Measurements from ENCODE around the gene MLXIP. TPM values are rescaled to one million over a fixed set of nuclear protein-coding genes. Genes with fewer than 3 reads are reported as not detected.
"Not testable (repeated sequence)": the region's sequence is repeated elsewhere in the genome, so short reads cannot be mapped to it uniquely, and the experiment has no call there.

Gene MLXIP
- polyA plus RNA-seq, 3 donors, result 32.7 to 52.6 (median 46.4) TPM

DNA sequence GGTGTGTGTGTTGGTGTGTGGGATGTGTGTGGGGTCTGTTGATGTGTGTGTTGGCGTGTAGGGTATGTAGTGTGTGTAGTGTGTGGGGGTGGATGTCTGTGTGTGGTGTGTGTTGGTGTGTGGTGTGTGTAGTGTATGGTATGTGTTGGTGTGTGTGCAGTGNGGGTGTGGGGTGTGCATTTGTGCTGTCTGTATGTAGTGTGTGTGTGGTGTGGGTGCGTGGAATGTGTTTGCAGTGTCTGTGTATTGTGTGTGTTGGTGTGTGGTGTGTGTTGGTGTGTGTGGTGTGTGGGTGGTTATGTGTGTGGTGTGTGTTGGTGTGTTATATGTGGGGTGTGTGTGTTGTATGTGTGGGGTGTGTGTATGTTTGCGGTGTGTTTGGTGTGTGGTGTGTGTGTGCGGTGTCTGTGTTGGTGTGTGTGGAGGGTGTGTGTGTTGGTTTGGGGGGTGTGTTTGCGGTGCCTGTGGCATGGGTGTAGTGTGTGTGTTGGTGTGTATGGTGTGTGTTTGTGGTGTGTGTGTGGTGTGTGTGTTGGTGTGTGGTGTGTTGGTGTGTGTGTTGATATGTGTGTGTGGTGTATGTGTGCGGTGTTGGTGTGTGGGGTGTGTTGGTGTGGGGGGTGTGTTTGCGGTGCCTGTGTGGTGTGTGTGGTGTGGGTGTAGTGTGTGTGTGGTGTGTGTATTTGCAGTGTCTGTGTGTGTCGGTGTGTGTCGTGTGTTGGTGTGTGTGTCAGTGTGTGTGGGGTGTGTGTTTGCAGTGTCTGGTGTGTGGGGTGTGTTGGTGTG lies 14.7 kb downstream of the MLXIP start:
- no peak for DNase-seq

DNA sequence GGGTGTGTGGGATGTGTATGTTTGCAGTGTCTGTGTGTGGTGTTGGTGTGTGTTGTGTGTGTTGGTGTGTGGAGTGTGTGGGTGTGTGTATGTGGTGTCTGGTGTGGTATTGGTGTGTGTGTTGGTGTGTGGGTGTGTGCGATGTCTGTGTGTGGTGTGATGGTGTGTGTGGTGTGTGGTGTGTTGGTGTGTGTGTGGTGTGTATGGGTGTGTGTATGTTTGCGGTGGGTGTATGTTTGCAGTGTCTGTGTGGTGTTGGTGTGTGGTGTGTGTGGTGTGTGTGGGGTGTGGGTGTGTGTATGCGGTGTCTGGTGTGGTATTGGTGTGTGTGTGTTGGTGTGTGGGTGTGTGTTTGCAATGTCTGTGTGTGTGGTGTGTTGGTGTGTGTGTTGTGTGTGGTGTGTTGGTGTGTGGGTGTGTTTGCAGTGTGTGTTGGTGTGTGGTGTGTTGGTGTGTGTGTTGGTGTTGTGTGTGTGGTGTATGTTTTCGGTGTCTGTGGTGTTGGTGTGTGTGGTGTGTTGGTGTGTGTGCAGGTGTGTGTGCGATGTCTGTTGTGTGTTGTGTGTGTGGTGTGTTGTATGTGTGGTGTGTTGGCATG lies 15.7 kb downstream of the MLXIP start:
- DNase-seq, result no peak

DNA sequence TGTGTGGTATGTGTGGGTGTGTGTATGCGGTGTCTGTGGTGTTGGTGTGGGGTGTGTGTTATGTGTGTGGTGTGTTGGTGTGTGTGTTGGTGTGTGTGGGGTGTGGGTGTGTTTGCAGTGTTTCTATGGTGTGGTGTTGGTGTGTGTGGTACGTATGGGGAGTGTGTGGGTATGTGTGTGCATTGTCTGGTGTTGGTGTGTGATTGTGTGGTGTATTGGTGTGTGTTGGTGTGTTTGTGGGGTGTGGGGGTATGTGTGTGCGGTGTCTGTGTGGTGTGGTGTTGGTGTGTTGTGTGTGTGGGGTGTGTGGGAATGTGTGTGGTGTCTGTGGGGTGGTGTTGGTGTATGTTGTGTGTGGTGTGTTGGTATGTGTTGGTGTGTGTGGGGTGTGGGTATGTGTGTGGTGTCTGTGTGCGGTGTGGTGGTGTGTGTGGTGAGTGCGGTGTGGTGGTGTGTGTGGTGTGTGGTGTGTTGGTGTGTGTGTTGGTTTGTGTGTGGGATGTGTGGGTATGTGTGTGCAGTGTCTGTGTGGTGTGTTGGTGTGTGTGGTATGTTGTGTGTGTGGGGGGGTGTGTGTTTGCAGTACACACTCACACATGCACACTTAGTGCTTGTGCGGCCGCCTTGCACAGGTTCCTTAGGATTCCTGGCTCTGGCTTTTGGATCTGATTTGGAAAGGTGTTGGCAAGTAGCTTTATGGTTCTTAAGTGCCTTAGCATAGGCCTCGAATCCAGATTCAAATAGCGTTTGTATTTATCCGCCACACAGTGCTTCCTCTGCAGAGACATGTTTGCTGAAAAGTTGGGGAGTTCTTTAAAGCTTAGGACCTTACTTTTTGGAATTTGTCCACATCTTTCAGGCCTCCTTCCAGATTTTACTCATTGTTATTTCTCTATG lies 16.4 kb downstream of the MLXIP start:
- DNase-seq, result no peak

DNA sequence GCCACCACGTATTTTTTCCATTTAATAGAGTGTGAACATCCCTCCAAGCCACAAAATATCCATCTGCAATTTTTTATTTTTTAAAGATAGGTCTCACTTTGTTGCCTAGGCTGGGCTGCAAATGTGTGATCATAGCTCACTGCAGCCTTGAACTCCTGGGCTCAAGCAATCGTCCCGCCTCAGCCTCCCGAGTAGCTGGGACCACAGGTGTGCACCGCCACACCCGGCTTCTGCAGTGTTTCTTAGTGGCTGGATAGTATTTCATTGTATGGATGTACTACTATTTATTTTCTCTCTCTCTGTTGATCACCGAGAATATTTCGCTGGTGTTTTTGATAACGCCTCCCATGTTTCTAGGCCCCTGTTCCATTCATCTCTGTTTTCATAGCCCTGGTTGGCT lies 17.5 kb downstream of the MLXIP start:
- DNase-seq, result no peak

DNA sequence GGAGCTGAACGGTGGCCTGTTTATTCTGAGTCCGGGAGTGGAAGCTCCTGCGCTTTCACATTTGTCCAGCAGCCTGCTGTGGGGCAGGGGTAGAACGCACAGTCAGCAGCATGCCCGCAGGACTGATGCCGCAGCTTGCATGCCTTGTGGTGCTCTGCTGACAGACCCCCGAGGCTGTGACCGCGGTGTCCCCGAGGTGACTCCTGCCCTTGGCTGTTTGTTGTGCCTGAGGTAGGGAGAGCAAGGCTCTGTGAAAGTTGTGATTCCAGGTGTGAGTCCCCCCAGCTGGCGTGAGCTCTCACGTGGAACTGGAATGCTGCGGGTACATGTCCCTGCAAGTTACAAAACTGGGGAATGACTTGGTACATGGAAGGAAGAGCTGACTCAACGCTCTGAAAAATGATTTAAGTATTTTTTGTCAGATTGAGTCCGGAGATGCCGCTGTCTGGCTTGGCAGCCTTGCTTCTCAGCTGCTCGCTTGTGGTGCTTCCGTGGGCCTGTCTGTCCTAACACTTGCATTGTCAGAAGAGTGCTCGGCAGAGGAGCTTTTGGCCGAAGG lies 18.1 kb downstream of the MLXIP start:
- DNase-seq, result no peak

DNA sequence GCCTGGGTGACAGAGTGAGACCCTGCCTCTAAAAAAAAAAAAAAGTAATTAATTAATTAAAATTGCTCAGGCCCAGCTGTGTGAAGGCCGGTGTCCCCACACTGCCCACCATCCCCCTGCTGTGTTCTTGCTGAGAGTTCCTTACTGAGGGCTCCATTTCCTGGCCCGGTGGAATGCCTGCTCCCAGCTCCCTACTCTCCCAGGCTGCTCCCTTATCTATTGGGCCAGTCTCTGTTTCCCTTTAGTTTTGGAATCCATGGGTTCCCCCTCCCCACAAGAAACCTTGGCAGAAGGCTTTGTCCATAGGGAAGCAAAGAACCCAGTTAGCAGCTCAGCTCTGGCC lies 19.0 kb downstream of the MLXIP start:
- no peak for DNase-seq

DNA sequence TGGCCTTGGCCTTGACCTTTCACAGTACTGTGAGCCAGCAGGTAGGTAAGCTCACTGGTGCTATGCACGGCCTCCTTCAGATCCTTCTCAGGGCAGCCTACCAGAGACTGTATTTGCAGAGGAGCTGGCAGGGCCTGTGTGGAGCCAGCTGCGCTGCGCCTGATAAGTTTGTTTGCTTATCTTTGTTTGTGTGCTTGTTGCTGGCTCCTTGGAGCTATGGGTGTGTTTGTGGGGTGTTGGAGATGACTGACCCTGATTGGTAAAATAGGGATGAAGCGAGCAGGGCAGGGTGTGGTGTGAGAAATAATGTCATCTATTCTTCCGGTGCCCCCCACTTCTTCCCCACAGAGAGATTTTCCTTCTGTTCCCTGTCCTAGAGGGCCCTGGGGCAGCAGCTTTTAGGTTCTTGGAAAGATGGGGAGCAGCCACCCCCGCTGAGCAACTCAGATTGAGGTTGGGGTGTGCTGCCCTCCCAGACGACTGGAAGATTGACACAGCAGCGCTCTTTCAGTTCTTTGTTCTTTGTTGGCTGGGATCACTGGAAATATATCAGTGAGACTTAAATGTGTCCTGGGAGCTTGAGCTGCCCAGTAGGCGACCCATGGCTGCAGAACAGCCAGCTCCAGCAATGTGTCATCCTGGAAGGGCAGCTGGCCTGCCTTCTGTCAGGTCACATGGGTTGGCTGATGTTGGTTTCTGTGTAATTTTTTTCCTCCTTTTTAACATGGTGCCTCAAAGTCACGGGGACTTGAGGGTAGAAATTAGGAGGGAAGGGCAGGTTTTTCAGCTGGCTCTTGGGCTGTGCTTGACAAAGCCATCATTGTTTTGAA lies 19.6 kb downstream of the MLXIP start:
- no peak for DNase-seq

DNA sequence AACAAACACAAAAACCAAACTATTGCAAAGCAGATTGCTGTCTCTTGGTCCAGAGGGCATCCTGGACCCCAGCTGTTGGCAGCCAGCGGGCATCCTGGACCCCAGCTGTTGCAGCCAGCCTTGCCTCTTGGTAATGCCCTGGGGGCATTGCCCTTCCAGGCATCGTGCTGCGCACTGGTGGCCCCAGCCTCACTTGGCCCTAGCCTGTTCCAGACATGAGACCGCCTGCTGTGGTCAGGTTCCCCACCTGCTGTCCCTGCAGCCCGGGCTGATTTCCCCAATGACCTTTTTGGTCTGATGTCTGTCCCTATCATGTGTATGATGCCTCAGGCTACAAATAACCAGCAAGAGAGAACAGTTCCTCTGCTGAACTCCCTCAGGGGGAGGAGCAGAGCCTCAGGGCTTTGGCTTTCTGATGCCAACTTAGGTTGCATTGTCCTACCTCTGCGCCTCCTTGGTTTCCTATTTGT lies 20.8 kb downstream of the MLXIP start:
- DNase-seq, result no peak

DNA sequence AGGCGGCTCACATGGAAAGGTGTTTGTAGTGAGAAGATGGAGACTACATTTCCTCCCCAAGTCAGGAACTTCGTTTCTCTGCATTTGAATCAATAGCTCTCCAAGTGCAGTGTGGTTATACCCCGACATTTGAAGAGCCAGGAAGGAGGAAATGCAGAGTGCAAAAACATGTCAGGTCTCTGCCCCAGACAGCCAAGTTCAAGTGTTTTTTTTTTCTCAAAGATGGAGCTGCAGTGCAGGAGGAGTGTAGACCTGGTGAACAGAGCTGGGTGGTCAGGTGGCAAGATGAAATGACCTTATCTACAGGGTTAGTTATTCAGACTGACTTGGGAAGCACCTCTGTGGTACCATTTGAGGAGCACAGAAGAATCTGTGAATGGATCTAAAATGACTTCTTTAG lies 21.3 kb downstream of the MLXIP start:
- no peak for DNase-seq

DNA sequence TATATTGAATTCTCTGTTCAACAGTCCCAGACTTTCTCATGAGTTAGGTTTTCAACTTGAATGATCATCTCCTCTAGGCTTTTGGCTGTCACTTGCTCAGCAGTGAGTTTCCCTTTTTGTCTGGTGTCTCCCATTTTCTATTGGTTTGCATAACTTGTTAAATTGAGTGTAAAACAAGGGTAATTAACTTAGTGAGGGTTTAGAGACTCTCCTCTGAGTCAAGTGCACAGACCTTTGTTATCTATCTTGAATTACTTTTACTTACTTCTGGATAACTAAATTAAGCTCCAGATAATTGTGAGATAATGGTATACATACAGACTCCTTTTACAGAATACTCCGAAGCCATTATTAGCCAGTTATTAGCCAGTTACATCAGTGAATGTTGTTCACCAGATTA lies 22.0 kb downstream of the MLXIP start:
- DNase-seq, result no peak

DNA sequence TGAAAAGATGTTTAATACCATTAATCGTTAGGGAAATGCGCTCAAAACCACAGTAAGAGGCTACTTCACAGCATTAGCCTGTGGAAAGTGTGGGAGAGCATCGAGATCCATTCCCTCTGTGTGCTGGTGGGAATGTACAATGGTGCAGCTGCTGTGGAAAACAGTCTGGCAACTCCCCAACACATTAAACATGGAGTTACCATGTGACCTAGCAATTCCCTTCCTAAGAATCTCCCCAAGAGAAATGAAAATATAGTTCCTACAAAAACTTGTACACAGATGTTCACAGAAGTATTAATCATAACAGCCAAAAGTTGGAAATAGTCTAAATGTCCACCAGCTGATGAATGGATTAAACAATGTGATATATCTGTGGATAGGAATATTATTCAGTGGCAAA lies 23.8 kb downstream of the MLXIP start:
- no peak for DNase-seq

DNA sequence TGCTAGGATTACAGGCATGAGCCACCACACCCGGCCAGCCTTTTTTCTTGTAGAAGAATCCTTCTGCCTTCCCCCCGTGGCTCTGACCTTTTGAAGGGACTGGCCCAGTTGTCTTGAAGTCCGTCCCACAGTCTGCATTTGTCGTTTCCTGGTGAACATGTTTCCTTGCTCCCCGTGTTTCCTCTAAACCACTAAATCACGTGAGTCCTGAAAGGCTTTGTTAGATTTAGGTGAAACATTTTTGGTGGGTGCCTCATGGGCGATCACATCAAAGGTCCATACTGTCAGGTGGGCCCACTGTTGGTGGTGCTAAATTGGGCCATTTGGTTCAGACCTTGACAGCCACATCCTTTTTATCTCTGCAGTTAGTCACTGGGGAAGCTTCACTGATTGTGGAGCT lies 26.3 kb downstream of the MLXIP start:
- no peak for DNase-seq

DNA sequence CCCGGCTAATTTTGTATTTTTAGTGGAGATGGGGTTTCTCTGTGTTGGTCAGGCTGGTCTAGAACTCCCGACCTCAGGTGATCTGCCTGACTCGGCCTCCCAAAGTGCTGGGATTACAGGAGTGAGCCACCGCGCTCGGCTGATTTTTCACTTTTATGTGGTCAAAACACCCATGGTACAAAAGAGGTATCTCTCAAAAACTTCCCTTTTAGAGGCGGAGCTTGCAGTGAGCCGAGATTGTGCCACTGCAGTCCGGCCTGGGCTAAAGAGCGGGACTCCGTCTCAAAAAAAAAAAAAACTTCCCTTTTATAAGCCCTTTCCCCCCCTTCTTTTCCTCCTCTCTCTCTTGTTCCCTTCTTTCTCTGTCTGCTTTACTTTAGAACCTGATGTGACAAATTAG lies 26.9 kb downstream of the MLXIP start:
- DNase-seq, result not testable (repeated sequence)

DNA sequence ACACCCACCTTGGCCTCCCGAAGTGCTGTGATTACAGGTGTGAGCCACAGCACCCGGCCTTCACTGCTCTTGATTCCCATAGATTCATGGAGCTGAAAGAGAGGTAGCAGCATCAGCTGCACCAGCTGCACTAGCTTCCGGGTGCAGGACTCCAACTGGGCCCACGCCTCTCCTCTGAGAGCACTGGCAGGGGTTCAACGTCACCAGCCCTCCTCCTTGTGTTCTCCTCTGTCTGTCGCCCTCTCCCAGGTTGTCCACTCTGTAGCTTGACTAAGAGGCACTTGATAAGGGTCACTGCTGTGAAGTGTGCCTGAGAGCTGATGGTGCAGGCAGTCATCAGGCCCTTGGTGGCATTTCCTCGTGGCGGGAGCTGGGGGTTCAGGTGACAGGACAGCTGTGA lies 28.3 kb downstream of the MLXIP start:
- no peak for DNase-seq

DNA sequence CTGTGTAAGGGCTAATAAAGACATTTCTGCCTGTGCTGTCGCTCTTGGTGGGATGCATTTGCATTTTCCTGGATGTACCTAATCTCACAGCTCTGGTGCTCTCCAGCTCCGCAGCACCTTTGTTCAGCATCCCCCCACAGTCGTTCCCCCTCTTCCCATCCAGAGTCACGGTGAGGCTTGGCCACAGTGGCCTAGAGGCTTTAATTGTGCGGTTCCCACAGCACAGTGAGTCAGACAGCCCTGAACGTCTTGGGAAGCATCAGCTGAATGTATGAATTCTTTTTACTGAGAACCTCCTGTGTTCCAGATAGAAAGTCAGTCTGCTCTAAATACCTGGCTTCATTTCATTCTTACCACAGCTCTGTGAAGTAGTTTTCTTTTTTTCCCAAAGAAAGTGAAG lies 28.7 kb downstream of the MLXIP start:
- no peak for DNase-seq

DNA sequence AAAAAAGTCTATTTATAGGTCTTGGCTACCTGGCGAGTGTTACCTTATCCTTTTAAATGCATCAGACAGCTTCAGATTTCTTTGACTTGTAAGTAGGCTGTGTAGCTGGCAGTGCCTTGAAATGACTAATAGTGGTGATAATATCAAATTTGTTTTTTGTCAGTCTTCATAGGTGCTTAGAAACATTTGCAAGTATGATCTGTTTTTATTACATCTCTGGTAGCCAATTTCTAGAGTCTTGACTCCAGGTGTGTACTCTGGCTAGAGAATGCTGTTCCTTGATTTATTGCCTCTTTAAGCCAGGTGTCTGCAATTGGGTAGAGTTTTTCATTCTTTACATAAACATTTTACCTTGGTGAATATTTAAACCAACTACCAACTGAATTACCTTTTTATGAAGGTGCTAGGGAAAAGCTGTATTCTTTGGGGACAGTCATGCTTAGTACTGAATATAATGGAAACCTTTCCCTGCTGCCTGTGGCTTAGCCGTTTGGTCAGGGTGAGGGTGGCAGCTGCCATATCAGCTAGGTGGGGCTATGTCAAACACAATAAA lies 32.6 kb downstream of the MLXIP start:
- no peak for DNase-seq

DNA sequence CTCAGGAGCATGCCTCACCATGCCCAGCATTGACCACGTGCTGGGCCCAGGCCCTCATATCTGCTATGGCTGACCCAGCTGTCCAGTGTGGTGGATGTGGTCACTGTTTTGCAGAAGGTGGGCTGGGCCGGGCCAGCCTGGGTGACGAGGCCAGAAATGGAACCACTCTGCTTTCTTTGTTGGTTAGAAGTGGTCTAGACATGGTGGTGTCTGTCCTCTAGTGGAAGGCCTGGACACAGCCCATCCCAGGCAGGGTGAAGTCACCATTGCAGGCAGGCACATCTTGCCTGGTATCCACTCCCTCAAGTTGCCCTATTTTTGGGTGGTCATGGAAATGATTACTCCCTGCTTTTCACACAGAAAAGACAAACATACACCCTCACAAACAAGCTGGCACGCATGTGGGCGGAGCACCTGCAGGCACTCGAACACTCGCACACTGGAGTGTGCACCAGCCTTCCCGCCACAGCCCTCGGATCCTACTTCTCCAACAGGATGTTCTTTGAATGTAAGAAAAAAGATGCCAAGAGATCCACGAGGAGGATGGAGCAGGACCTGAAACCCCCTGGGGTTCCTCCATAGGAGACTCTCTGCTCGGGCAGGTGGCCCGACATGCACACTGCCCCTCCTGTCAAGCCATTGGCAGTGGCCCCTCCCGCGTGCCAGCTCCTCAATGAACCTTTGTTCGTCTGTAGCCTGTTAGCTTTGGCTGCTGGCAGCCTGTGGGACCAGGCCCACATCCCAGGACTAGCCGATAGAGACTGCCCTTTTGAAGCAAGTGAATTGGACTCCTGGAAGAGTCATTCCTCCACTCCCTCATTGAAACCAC lies 38.4 kb downstream of the MLXIP start:
- no peak for DNase-seq

DNA sequence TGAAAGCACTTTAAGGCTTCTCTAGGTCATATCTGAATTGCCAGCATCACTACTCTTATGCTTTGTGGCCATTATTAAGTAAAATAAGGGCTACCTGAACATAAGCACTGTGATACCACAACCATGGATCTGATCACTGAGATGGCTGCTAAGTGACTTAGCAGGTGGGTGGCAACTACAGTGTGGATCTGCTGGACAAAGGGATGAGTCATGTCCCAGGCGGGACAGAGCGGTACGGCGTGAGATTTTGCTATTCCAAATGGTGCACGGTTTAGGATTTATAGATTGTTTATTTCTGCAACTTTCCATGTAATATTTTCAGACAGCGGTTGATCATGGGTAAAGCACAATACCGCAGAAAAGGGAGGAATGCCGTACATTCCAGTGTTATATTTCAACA lies 39.4 kb downstream of the MLXIP start:
- DNase-seq, result no peak

DNA sequence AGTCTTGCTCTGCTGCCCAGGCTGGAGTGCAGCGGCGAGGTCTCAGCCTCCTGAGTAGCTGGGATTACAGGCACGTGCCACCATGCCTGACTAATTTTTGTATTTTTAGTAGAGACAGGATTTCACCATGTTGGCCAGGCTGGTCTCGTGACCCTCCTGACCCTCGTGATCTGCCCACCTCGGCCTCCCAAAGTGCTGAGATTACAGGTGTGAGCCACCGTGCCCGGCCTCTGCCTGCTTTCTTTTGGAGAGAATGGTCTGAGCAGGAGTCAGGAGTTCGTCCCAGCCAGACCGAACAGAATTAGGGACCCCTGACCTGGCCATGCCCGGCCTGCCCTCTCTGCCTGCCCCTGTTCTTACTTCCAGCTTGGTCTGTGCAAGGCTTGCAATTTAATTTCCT lies 42.8 kb downstream of the MLXIP start:
- DNase-seq, result not testable (repeated sequence)

DNA sequence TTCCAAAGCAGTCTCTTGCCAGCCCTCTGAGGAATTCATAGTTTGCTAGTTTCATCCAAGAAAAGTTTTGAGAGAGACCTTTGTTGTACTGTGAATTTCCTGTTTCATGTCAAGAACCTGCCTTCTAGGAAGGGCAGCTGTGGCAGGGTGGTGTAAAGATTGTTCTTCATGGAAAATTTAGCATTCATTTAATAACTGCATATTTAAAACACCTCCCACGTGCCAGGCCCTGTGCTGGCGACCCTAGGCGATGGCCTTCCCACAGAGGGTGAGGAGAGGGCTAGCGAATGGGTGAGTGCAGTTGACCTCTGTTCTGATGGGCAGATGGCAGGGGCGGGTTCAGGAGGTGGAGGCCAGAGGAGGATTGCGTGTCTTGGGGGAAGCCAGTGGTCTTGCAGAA lies 43.2 kb downstream of the MLXIP start:
- no peak for DNase-seq

All from renal pelvis (tissue), 4 donors.